ENCODE results near the gene PTPRS. TPM values are rescaled to one million over a fixed set of nuclear protein-coding genes. Genes with fewer than 3 reads are reported as not detected.

PTPRS gene
- total RNA-seq: 160 and 182 TPM in 2 replicates

GRCh38 chr19:5340637-5341447 lies at the start of gene PTPRS:
PTPRS (minus strand) TSS chr19:5340812; CDS start chr19:5286140, 54,672 bp downstream.

Other genes starting within 250 kb of the PTPRS start
- gene ZNRF4, start 114.6 kb upstream of the PTPRS start, total RNA-seq: not detected in 2 replicates
- under 0.01 TPM in 1 of 2 replicates, not detected in the other for gene TINCR, start 227.1 kb upstream of the PTPRS start, total RNA-seq

Measured in cardiac atrium fibroblast (primary cell).